IMR-90 (cell line): Measurements from ENCODE around the gene RNF182.

Experiments used
- CTCF ChIP-seq: conservative IDR thresholded peaks from 2 replicates; pipeline ENCODE4 v1.5.1; 2012; ENCODE audit warnings: mild to moderate bottlenecking, low read depth, low read length, improper control_type of control experiment
- FOS ChIP-seq: fragments of 150-350 bp; IDR thresholded peaks from 2 replicates; pipeline ENCODE4 v1.6.1; 2016; ENCODE audit warnings: low read depth, low read length
- MXI1 ChIP-seq: IDR thresholded peaks from 2 replicates; pipeline ENCODE4 v1.6.1; 2012; ENCODE audit warnings: low read depth, mild to moderate bottlenecking, low read length, moderate library complexity, borderline replicate concordance
- POLR2A ChIP-seq: IDR thresholded peaks from 2 replicates; pipeline ENCODE4 v1.6.1; 2012; ENCODE audit warnings: mild to moderate bottlenecking, low read depth, low read length
- TF ChIP-seq, protein P1 (sequence below): fragments of 150-350 bp; IDR thresholded peaks from 2 replicates; pipeline ENCODE4 v1.6.1; 2017; ENCODE audit warnings: mild to moderate bottlenecking, antibody characterized with exemption, low read length, low read depth

DNA sequence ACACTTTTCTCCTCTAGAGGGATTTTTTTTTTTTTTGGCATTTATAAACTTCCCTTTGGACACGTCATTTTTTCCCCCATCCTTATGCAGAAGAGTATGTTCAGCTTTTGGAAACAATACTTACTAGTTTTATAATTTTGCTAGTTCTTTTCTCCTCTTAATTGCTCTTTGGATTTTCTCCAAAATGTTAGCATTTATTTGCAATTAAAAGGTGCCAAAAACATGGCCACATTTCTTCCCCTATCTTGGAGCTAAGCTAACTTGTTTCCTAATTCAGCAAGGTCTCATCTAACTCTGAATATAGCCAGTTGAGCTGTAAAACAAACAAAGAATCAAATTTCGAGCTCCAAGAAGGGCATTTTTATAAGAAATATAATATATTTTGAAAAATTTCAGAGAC, 39.2 kb upstream of the RNF182 start:
- TF ChIP-seq MXI1 (no peak), FOS (no peak), CTCF (no peak), POLR2A (no peak)
- TF ChIP-seq, protein P1, sequence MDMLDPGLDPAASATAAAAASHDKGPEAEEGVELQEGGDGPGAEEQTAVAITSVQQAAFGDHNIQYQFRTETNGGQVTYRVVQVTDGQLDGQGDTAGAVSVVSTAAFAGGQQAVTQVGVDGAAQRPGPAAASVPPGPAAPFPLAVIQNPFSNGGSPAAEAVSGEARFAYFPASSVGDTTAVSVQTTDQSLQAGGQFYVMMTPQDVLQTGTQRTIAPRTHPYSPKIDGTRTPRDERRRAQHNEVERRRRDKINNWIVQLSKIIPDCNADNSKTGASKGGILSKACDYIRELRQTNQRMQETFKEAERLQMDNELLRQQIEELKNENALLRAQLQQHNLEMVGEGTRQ = no peak
